ENCODE data around the gene LDB2. TPM values are rescaled to one million over a fixed set of nuclear protein-coding genes. Genes with fewer than 3 reads are reported as not detected.

Gene LDB2
- total and polyA plus RNA-seq, 2 experiments from 2014 or later: 48.6 to 80.1 TPM

DNA sequence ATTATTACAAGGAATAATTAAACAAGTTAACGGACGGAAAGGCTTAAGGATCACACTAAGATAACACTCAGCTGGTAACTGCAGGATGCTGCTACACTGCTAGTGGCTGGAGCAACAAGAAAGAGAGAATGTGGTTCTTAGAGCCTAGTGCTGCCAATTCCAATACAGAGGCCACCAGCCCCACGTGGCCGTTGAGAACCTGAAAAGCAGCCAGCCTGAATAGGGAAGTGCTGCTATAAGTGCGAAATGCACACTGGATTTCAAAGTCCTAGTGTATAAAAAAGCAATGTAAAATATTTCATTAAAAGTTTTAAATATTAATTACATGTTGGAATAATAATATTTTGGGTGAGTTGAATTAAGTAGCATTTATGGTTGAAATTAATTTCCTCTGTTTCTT, 414.9 kb downstream of the LDB2 start (continued):
- TF ChIP-seq, protein P1, sequence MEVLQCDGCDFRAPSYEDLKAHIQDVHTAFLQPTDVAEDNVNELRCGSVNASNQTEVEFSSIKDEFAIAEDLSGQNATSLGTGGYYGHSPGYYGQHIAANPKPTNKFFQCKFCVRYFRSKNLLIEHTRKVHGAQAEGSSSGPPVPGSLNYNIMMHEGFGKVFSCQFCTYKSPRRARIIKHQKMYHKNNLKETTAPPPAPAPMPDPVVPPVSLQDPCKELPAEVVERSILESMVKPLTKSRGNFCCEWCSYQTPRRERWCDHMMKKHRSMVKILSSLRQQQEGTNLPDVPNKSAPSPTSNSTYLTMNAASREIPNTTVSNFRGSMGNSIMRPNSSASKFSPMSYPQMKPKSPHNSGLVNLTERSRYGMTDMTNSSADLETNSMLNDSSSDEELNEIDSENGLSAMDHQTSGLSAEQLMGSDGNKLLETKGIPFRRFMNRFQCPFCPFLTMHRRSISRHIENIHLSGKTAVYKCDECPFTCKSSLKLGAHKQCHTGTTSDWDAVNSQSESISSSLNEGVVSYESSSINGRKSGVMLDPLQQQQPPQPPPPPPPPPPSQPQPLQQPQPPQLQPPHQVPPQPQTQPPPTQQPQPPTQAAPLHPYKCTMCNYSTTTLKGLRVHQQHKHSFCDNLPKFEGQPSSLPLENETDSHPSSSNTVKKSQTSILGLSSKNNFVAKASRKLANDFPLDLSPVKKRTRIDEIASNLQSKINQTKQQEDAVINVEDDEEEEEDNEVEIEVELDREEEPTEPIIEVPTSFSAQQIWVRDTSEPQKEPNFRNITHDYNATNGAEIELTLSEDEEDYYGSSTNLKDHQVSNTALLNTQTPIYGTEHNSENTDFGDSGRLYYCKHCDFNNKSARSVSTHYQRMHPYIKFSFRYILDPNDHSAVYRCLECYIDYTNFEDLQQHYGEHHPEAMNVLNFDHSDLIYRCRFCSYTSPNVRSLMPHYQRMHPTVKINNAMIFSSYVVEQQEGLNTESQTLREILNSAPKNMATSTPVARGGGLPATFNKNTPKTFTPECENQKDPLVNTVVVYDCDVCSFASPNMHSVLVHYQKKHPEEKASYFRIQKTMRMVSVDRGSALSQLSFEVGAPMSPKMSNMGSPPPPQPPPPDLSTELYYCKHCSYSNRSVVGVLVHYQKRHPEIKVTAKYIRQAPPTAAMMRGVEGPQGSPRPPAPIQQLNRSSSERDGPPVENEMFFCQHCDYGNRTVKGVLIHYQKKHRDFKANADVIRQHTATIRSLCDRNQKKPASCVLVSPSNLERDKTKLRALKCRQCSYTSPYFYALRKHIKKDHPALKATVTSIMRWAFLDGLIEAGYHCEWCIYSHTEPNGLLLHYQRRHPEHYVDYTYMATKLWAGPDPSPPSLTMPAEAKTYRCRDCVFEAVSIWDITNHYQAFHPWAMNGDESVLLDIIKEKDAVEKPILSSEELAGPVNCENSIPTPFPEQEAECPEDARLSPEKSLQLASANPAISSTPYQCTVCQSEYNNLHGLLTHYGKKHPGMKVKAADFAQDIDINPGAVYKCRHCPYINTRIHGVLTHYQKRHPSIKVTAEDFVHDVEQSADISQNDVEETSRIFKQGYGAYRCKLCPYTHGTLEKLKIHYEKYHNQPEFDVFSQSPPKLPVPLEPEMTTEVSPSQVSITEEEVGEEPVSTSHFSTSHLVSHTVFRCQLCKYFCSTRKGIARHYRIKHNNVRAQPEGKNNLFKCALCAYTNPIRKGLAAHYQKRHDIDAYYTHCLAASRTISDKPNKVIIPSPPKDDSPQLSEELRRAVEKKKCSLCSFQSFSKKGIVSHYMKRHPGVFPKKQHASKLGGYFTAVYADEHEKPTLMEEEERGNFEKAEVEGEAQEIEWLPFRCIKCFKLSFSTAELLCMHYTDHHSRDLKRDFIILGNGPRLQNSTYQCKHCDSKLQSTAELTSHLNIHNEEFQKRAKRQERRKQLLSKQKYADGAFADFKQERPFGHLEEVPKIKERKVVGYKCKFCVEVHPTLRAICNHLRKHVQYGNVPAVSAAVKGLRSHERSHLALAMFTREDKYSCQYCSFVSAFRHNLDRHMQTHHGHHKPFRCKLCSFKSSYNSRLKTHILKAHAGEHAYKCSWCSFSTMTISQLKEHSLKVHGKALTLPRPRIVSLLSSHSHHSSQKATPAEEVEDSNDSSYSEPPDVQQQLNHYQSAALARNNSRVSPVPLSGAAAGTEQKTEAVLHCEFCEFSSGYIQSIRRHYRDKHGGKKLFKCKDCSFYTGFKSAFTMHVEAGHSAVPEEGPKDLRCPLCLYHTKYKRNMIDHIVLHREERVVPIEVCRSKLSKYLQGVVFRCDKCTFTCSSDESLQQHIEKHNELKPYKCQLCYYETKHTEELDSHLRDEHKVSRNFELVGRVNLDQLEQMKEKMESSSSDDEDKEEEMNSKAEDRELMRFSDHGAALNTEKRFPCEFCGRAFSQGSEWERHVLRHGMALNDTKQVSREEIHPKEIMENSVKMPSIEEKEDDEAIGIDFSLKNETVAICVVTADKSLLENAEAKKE (CRISPR knock-in tag; IDR thresholded peaks at IDR 0.05): no peak
- TF ChIP-seq CREB1 (CRISPR knock-in tag; IDR thresholded peaks at IDR 0.05; ENCODE audit: low read depth) (no peak), POLR2AphosphoS5 (IDR thresholded peaks at IDR 0.05; ENCODE audit: low read depth) (no peak)
- TF ChIP-seq, protein P2, sequence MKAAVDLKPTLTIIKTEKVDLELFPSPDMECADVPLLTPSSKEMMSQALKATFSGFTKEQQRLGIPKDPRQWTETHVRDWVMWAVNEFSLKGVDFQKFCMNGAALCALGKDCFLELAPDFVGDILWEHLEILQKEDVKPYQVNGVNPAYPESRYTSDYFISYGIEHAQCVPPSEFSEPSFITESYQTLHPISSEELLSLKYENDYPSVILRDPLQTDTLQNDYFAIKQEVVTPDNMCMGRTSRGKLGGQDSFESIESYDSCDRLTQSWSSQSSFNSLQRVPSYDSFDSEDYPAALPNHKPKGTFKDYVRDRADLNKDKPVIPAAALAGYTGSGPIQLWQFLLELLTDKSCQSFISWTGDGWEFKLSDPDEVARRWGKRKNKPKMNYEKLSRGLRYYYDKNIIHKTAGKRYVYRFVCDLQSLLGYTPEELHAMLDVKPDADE (IDR thresholded peaks at IDR 0.05): no peak

DNA sequence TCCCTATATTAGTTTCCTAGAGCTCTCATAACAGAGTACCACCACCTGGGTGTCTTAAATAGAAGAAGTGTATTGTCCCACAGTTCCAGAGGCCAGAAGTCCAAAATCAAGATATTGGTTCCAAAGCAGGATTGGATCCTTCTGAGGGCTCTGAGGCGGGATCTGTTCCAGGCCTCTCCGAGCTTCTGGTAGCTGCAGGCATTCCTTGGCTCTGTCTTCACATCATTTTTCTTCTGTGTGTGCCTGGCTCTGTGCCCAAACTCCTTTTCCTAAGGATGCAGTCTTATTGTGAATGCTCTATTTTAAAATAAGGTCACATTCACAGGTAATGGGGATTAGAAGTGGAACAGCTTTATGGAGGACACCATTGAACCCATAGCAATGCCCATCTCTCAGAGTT, 418.4 kb downstream of the LDB2 start:
- Histone ChIP-seq H3K27ac (ENCODE audit: low read depth) (no peak overlapping the region), H3K79me2 (replicated peaks; ENCODE audit: insufficient read depth) (no peaks in the 10 kb centered on the region), H3K36me3 (ENCODE audit: insufficient read depth) (no peaks in the 10 kb centered on the region), H3K4me2 (no peak overlapping the region), H3K4me3 (no peak overlapping the region), H4K20me1 (replicated peaks; ENCODE audit: insufficient read depth) (no peaks in the 10 kb centered on the region), H3K9me2 (ENCODE audit: insufficient read depth) (0 out of 2 replicates have a peak, but pooled peaks cover 4% of the 10 kb centered on the region), H3K4me1 (ENCODE audit: insufficient read depth) (no peaks in the 10 kb centered on the region), H3F3A (replicated peaks; ENCODE audit: low read depth) (no peaks in the 10 kb centered on the region), H2AFZ (no peak overlapping the region), H3K27me3 (ENCODE audit: insufficient read depth) (no peaks in the 10 kb centered on the region)
- Mint-ChIP-seq H3K36me3 (ENCODE audit: low read depth) (no peaks in the 10 kb centered on the region), H3K4me3 (no peak overlapping the region), H3K9me3 (no peaks in the 10 kb centered on the region), H3K27me3 (ENCODE audit: insufficient read depth, low read depth, poor library complexity) (peaks cover 1% of the 10 kb centered on the region), H3K27ac (no peak overlapping the region), H3K4me1 (no peaks in the 10 kb centered on the region)
- no peak for DNase-seq (ENCODE audit: low spot score)
- ATAC-seq: no peak
- TF ChIP-seq POLR2AphosphoS5 (IDR thresholded peaks at IDR 0.05; ENCODE audit: low read depth) (no peak), NANOG (IDR thresholded peaks at IDR 0.05; ENCODE audit: borderline replicate concordance) (no peak), JUNB (IDR thresholded peaks at IDR 0.05; ENCODE audit: unreplicated experiment) (no peak)
- TF ChIP-seq, protein P3, sequence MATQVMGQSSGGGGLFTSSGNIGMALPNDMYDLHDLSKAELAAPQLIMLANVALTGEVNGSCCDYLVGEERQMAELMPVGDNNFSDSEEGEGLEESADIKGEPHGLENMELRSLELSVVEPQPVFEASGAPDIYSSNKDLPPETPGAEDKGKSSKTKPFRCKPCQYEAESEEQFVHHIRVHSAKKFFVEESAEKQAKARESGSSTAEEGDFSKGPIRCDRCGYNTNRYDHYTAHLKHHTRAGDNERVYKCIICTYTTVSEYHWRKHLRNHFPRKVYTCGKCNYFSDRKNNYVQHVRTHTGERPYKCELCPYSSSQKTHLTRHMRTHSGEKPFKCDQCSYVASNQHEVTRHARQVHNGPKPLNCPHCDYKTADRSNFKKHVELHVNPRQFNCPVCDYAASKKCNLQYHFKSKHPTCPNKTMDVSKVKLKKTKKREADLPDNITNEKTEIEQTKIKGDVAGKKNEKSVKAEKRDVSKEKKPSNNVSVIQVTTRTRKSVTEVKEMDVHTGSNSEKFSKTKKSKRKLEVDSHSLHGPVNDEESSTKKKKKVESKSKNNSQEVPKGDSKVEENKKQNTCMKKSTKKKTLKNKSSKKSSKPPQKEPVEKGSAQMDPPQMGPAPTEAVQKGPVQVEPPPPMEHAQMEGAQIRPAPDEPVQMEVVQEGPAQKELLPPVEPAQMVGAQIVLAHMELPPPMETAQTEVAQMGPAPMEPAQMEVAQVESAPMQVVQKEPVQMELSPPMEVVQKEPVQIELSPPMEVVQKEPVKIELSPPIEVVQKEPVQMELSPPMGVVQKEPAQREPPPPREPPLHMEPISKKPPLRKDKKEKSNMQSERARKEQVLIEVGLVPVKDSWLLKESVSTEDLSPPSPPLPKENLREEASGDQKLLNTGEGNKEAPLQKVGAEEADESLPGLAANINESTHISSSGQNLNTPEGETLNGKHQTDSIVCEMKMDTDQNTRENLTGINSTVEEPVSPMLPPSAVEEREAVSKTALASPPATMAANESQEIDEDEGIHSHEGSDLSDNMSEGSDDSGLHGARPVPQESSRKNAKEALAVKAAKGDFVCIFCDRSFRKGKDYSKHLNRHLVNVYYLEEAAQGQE (IDR thresholded peaks at IDR 0.05; ENCODE audit: unreplicated experiment): no peak
- TF ChIP-seq, protein P2 (IDR thresholded peaks at IDR 0.05): no peak
